ENCODE results near the gene GRIA4. TPM values are rescaled to one million over a fixed set of nuclear protein-coding genes. Genes with fewer than 3 reads are reported as not detected.
A peak's percentile ranks its signal among the peaks of the same experiment; 100 is the strongest.
"Not testable (repeated sequence)": the region's sequence is repeated elsewhere in the genome, so short reads cannot be mapped to it uniquely, and the experiment has no call there.

Gene GRIA4
- total RNA-seq, 1 donor from 2014 or later, result 13.6 TPM

GRCh38 chr11:105783216-105783615, 173.3 kb downstream of the GRIA4 start:
- H3K9me3 Mint-ChIP-seq (ENCODE audit: unreplicated experiment), result no peaks in the 10 kb centered on the region
- H3K27ac Mint-ChIP-seq (ENCODE audit: unreplicated experiment), result no peak overlapping the region
- H3K27me3 Mint-ChIP-seq (ENCODE audit: unreplicated experiment), result no peaks in the 10 kb centered on the region
- H3K4me1 Mint-ChIP-seq (ENCODE audit: low read depth, unreplicated experiment), result peaks cover 3% of the 10 kb centered on the region
- no peaks in the 10 kb centered on the region for H3K36me3 Mint-ChIP-seq (ENCODE audit: unreplicated experiment)
- TF ChIP-seq CTCF (IDR thresholded peaks at IDR 0.05; ENCODE audit: partially characterized antibody, unreplicated experiment), result no peak
- no peak for DNase-seq
- no peak overlapping the region for H3K4me3 Mint-ChIP-seq (ENCODE audit: unreplicated experiment)

- H3K4me3 Mint-ChIP-seq (ENCODE audit: unreplicated experiment); H3K9me3 Mint-ChIP-seq (ENCODE audit: unreplicated experiment); H3K27me3 Mint-ChIP-seq (ENCODE audit: unreplicated experiment); H3K4me1 Mint-ChIP-seq (ENCODE audit: low read depth, unreplicated experiment); DNase-seq; H3K27ac Mint-ChIP-seq (ENCODE audit: unreplicated experiment); H3K36me3 Mint-ChIP-seq (ENCODE audit: unreplicated experiment): not testable (repeated sequence)
Observed at GRCh38 chr11:105785850-105786249, 176.0 kb downstream of the GRIA4 start.

GRCh38 chr11:105786741-105787140, 176.9 kb downstream of the GRIA4 start:
- Mint-ChIP-seq H3K36me3 (ENCODE audit: unreplicated experiment) (no peaks in the 10 kb centered on the region), H3K9me3 (ENCODE audit: unreplicated experiment) (no peaks in the 10 kb centered on the region), H3K27ac (ENCODE audit: unreplicated experiment) (no peak overlapping the region), H3K4me1 (ENCODE audit: low read depth, unreplicated experiment) (peaks cover 12% of the 10 kb centered on the region), H3K27me3 (ENCODE audit: unreplicated experiment) (no peaks in the 10 kb centered on the region), H3K4me3 (ENCODE audit: unreplicated experiment) (no peak overlapping the region)
- DNase-seq, result no peak
- no peak for TF ChIP-seq CTCF (IDR thresholded peaks at IDR 0.05; ENCODE audit: partially characterized antibody, unreplicated experiment)

- Mint-ChIP-seq H3K27me3 (ENCODE audit: unreplicated experiment) (no peaks in the 10 kb centered on the region), H3K27ac (ENCODE audit: unreplicated experiment) (no peak overlapping the region), H3K36me3 (ENCODE audit: unreplicated experiment) (no peaks in the 10 kb centered on the region), H3K4me3 (ENCODE audit: unreplicated experiment) (no peak overlapping the region), H3K9me3 (ENCODE audit: unreplicated experiment) (no peaks in the 10 kb centered on the region), H3K4me1 (ENCODE audit: low read depth, unreplicated experiment) (peaks cover 9% of the 10 kb centered on the region)
- no peak for TF ChIP-seq CTCF (IDR thresholded peaks at IDR 0.05; ENCODE audit: partially characterized antibody, unreplicated experiment)
- DNase-seq, result no peak
Observed at GRCh38 chr11:105789579-105790420, 179.9 kb downstream of the GRIA4 start.

GRCh38 chr11:105790840-105791239, 181.0 kb downstream of the GRIA4 start:
- no peaks in the 10 kb centered on the region for H3K9me3 Mint-ChIP-seq (ENCODE audit: unreplicated experiment)
- H3K27ac Mint-ChIP-seq (ENCODE audit: unreplicated experiment), result peak overlapping the region; percentile 60
- peak; percentile 18 for DNase-seq
- H3K4me1 Mint-ChIP-seq (ENCODE audit: low read depth, unreplicated experiment), result peaks cover 9% of the 10 kb centered on the region
- TF ChIP-seq CTCF (IDR thresholded peaks at IDR 0.05; ENCODE audit: partially characterized antibody, unreplicated experiment), result no peak
- H3K27me3 Mint-ChIP-seq (ENCODE audit: unreplicated experiment), result no peaks in the 10 kb centered on the region
- no peak overlapping the region for H3K4me3 Mint-ChIP-seq (ENCODE audit: unreplicated experiment)
- no peaks in the 10 kb centered on the region for H3K36me3 Mint-ChIP-seq (ENCODE audit: unreplicated experiment)
